Activated CD4-positive, CD25-positive, alpha-beta regulatory T cell treated with anti-CD3 and anti-CD28 coated beads, Interleukin-2, amount 50 U/mL, for 16 hours (primary cell): ENCODE measurements around the gene RETN.

ENCODE experiments used
- DNase-seq: peaks from one replicate; pipeline ENCODE4 v3.0.0-alpha.2; 2020; ENCODE audit warnings: low read depth, low spot score

Gene RETN

DNA sequence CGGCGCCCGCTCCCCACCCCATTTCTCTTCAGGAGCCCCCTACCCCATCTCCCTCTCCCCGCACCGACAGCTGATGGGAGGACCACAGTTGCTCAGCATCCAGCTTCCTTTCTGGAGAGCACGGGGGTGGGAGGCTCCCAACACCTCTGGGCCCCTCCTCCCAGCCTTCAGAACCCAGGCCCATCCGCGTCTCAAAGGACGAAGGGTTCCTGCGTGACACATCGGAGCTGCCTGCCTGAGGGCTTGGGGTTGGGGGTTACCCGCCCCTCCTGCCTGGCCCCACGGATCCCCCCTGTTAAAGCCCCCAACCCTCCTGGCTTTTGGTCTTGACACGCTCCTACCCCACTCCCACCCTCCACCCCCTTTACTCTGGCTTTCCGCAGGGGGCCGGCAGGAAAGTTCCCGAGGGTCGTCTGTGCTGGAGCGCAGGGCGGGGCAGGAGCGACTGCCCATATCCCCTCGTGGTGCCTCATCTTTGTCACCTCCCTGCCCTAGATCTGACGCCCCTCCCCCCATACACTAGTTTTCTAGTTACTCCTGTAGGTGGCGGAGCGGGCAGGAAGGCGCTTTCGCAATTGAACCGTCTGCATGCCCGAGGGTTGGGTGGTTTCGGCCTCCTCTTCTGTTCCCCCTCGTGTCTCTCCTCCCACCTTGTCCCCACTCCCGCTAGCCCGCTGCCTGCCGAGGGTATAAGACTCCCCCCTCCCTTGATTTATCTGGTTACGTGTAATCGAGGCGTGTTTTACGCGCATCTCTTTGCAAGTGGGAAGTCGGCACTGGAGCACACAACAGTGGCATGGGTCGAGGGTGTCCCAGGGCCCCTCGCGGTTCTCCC is 12.7 kb downstream of the RETN start:
- DNase-seq, result peak; percentile 70

DNA sequence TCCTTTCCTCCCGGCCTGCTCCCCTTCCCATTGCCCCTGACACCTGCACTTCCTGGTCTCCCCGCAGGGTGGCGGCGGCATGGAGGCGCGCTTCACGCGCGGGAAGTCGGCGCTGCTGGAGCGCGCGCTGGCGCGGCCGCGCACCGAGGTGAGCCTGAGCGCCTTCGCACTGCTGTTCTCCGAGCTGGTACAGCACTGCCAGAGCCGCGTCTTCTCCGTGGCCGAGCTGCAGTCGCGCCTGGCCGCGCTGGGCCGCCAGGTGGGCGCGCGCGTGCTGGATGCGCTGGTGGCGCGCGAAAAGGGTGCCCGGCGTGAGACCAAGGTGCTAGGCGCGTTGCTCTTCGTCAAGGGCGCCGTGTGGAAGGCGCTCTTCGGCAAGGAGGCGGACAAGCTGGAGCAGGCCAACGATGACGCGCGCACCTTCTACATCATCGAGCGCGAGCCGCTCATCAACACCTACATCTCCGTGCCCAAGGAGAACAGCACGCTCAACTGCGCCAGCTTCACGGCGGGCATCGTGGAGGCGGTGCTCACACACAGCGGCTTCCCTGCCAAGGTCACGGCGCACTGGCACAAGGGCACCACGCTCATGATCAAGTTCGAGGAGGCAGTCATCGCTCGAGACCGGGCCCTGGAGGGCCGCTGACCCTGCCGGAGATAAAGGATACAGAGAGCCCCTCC is 13.5 kb downstream of the RETN start:
- no peak for DNase-seq

DNA sequence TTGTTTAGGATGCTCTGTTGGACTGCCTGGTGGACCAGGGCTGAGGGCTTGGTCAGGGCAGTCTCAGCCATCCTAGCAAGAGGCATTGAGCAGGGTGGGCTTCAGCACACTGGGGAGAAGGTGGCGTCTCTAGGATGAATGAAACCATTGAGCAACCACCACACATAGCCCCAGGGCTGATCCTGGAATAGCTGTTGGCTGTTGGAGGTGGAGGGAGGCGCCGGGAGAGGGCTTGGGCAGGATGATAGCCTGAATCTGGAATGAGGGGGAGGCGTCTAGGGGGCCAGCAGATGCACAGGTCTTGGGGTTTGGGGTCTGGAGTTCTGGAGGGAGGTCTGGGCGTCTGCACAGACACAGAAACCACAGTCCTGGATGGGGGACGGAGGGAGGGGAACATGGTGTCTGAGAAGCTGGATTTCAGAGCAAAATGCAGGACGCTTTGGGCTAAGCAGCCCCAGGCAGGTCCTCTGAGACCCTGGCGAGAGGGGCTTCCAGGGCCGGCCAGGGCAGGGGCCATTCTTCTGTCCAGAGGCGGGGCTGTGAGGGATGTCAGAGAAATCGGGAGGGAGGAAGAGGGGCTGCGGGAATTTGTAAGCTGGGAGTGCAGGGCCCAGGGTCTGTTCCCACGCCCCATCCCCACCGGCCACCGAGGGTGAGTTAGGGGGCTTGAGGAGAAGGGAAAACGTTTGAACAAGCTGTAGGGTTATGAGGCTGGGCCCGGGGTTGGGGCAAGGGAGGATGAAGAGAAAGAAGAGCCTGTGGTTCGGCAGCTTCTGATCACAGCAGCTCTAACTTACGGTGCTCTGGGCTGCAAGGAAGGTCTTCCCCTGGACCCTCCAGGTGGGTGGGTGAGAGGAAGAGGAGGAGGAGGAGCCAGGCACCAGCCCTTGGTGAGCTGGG is 16.9 kb downstream of the RETN start:
- no peak for DNase-seq

DNA sequence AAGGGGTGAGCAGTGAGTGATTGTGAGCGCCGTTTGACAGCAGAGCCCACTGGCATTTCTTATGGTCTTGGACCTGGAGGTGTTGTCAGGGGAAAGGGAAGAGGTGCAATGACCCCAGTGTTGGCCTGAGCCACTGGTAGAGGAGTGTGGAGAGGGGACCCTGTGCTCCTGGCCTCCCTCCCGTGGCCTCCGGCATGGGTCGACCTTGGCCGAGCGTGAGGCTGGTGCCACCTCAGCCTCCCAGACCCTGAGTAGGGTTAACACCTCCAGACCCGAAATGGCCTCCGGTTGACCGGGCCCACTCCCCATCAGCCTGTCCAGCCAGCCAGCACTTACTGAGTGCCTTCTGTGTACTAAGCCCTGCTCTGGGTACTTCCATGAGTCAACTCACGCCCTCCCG is 18.3 kb downstream of the RETN start:
- DNase-seq, result no peak

GRCh38 chr19:7689165-7689564 is 20.3 kb downstream of the RETN start:
- DNase-seq, result no peak

DNA sequence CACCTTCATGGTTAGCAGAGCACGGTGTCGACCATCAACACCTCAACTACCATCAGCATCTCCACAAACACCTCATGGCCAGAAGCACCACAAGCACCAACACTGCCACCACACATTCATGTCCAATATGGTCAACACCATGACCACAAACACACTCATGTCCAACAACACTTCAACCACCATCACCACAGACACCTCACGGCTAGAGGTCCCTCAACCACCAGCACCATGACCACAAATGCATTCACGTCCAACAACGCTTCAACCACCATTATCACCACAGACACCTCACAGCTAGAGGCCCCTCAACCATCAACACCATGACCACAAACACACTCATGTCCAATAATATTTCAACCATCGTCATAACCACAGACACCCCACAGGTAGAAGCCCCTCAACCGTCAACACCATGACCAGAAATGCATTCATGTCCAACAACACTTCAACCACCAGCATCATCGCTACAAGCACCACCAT is 22.0 kb downstream of the RETN start:
- DNase-seq, result no peak

GRCh38 chr19:7691497-7691896 is 22.6 kb downstream of the RETN start:
- DNase-seq, result no peak

DNA sequence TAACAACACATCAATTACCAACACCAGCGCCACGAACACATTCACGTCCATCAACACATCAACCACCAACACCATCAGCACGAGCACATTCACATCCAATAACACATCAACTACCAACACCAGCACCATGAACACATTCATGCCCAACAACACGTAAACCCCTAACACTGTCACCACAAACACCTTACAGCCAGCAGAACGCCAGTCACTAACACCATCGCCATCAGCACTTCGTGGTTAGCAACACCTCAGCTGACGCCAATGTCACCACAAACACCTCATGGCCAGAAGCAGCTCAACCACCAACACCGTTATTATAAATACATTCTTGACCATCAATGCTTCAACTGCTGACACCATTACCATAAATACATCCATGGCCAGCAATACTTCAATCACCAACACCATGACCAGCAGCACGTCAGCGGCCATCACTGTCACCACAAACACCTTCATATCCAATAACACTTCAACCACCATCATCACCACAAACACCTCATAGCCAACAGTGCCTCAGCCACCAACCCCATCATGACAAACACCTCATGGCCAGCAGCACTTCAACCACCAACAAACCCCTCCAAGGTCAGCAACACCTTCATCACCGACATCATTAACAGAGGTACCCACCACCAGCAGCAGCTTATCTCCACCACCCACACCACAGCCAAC is 23.7 kb downstream of the RETN start:
- DNase-seq, result no peak

DNA sequence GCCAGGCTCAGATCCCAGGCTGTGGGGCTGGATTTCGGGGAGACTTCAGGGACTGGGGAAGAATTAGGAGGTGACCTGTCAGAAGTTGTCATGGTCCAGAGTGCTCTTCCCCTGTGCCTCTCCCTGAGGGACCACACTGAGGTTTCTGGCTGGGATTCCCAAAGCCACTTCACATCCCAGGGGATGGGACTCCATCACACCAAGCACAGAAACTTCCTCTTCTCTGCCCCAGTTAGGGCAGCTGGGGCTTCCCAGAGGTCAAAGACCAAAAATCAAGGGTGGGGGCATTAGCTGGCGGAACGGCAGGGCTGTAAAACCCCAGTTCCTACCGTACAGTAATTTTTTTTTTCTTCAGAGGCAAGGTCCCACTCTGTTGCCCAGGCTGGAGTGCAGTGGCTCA is 25.6 kb downstream of the RETN start:
- DNase-seq, result no peak

- no peak for DNase-seq
Measured at GRCh38 chr19:7697721-7698287, 29.0 kb downstream of the RETN start.

- no peak for DNase-seq
Measured at GRCh38 chr19:7698583-7698982, 29.7 kb downstream of the RETN start.

DNA sequence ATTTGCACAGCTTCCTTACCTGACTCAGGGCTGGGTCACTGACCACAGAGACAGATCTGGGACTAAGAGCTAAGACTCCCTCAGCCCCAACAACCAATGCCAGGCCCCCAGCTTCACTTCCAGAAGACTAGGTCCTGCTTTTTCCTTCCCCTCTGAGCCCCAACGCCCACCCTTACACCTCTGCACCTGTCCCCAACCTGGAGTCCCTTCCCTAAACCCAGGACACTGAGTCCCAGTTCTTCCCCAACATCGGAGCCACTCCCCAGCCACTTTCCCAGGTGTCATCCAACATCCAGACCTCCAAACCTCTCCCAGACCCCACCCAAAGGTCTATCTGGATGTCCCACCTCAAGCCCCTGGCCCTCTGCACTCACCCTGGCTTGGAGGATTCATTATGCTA is 30.2 kb downstream of the RETN start:
- DNase-seq, result no peak

DNA sequence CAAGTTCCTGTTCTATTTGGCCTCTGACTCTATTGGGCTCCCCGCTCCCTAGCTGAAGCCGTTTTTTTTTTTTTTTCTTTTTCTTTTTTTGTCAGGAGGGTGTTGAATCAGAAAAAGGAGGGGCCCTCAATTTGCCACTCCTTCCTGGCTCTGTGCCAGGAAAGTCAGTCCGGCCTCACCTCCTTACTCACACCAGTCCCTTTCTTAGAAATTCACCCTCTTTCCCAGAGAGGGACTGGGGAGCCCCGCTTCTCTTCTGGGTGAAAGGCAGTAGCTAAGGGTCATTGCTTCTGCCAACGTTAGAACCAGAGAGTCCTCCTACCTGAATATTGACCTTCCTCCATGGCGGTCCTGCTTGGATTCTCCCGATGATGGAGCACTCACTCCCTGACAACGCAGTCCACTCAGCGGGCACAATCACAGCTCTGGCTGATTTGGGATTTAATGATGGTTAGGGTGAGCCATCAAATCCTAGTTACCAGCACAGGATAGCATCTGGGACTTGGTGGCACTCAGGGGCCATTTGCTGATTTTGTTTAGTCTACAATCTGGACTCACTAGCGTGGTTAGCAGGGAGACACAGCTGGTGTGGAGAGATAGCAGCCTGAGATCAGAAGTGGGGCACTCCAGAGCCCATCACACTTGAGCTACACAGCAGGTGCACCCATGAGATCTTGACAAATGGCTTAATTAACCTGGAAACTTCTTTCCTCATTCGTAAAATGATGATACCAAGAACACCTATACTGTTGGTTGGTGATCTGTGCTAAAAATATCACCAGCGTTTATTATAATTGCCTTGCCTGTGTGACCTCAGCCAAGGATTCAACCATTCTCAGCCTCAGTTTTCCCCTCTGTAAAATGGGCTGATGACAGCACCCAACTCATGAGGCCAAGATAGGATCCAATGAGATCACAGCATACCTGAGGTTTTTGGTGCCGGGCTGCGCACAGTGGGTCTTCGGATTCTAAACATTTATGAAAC is 30.9 kb downstream of the RETN start:
- no peak for DNase-seq

DNA sequence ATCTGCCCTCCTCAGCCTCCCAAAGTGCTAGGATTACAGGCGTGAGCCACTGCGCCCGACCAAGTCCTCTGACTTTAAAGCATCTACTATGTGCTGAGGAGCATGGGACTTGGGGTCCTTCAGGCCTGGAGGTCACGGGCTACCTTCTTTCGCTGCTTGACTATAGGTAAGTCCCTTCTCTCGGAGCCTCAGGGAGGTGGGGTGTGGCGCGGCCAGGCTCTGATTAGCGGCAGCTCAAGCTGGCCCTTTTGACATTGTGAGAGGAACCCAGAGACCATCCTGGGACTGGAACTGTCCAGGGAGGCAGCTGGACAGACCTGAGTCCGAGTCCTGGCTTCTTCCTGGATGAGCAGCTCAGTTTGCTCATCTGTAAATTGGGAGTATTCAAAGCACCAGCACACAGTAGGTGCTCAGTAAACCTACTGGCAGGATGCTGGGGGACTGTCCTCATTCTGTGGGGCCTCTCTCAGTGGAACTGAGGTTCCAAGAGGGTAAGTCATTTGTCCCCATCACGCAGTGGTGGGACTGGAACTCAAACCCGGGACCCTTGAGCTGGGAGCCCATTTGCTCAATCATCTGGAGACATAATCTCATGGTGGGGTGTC is 32.3 kb downstream of the RETN start:
- DNase-seq, result no peak

- no peak for DNase-seq
Measured at GRCh38 chr19:7701654-7702457, 33.0 kb downstream of the RETN start, which contains the start of gene FCER2. TSS of gene FCER2 (minus strand) at chr19:7702131. CDS start at chr19:7699760, 2,371 bp downstream.

- no peak for DNase-seq
Measured at GRCh38 chr19:7703332-7703731, 34.5 kb downstream of the RETN start.

GRCh38 chr19:7704280-7705060 is 35.6 kb downstream of the RETN start:
- no peak for DNase-seq
